Motor neuron (in vitro differentiated cells): ENCODE data around the gene UNC80. TPM values are rescaled to one million over a fixed set of nuclear protein-coding genes. Genes with fewer than 3 reads are reported as not detected.

Source experiments
- ATAC-seq, 8 experiments: fragments of 200-7000 bp; cut with Tn5 transposase; replicated peaks in 6 of 8; 2 replicates each; pipeline ENCODE4 v1.8.0; 2021; ENCODE audit warnings: mild to moderate bottlenecking in 8 of 8, moderate library complexity in 8 of 8
- H3K27ac ChIP-seq, 2 donors: fragments of 250-450 bp; sonication (Bioruptor Pico); 2 replicates each; pipeline ENCODE4 v1.9.0; 2021; ENCODE audit warnings: antibody characterized with exemption in 2 of 2, mild to moderate bottlenecking in 2 of 2, moderate library complexity in 1 of 2
- H3K4me1 ChIP-seq, 2 donors: fragments of 250-450 bp; sonication (Bioruptor Pico); replicated peaks in 1 of 2; 2 replicates each; pipeline ENCODE4 v1.6.1; 2021; ENCODE audit warnings: antibody characterized with exemption in 2 of 2, mild to moderate bottlenecking in 2 of 2, moderate library complexity in 1 of 2
- H3K4me3 ChIP-seq, 5 donors: fragments of 250-450 bp; sonication (Bioruptor Pico); 2 replicates each; pipeline ENCODE4 v1.9.0; 2021; ENCODE audit warnings: antibody characterized with exemption in 5 of 5, mild to moderate bottlenecking in 5 of 5, moderate library complexity in 4 of 5
- WGBS, 10 experiments: fragments of 450-650 bp; shearing (Covaris generic); methylation state at CpG; one replicate each; pipeline ENCODE4 v1.0.0; 2022; 5-methylcytosine and 5-hydroxymethylcytosine counted together
- in situ Hi-C, 9 experiments: fragments of 400-800 bp; cut with MboI; loops; one replicate each; pipeline ENCODE4 v1.15.0; 2021; ENCODE audit warnings: low sequenced_read_pairs in 9 of 9, low pct_unique_long_range_greater_than_20kb in 2 of 9; ENCODE audit not compliant: unreplicated experiment in 9 of 9
- total RNA-seq, 8 experiments: library from RNA; unstranded; fragments of 300-600 nt; gene quantifications; 2 replicates each; pipeline versions ENCODE4 v1.2.3 to v1.2.4, GENCODE V29; 2022

The UNC80 gene
- total RNA-seq, 8 experiments from 2014 or later = 0.05 to 13.3 (median 9.1) TPM; not detected in 1

DNA sequence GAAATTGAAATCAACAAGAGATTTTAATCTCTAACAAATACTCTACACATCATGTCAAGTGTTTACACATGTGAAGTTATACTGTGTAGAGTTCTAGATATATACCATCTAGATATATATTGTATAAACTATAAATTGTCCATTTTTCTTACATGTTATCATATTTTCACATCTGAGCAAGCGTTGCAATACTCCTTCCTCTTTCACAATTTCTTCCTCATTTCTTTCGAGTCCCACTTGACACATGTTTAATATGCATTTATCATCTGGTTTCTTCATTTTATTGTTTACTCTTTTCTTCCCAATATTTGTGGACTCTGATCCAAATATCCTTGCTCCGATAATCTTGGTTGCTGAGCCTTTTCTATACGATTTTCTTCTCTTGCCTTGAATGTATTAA is 50.2 kb downstream of the UNC80 start:
- Histone ChIP-seq H3K4me1 (peaks cover 4 to 8% of the 10 kb centered on the region in 2 donors), H3K27ac (no peak overlapping the region), H3K4me3 (no peak overlapping the region)
- no peak for ATAC-seq
- WGBS, 10 experiments = 0 to 100% (median 83%) methylated on average over 1 to 4 of the region's 4 CpGs
- in situ Hi-C loops = no loop called here

DNA sequence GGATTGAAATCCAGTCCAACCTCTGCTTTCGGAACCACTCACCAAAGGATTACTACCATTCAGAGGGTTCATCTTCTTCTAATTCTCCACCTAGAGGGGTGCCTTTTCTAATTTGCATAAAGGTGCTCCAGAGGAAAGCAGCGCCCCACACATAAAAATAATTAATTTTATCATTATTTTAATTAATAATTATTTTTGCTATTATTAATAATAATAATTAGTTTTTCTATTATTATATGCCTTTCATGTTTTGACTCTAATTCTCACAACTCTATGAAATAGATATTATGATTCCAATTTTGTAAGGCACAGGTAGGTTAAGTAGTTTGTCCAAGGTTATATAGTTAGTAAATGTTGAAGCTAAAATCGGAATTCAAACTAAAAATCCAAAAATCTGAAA is 51.9 kb downstream of the UNC80 start:
- in situ Hi-C loops = no loop called here
- no peak for ATAC-seq
- H3K27ac ChIP-seq = no peak overlapping the region
- 4 to 100% (median 92%) methylated on average over 1 to 3 of the region's 3 CpGs for WGBS, 10 experiments
- H3K4me1 ChIP-seq = no peaks in the 10 kb centered on the region
- no peak overlapping the region for H3K4me3 ChIP-seq

- ATAC-seq = no peak
- WGBS, 10 experiments = 0 to 100% (median 61%) methylated on average over 1 of the region's 1 CpG; no CpG with 5 or more reads in 6 of the 10 experiments
- H3K4me1 ChIP-seq = no peaks in the 10 kb centered on the region
- H3K4me3 ChIP-seq = no peak overlapping the region
- H3K27ac ChIP-seq = no peak overlapping the region
- in situ Hi-C loops = no loop called here
Measured at GRCh38 chr2:209824391-209824790, 52.8 kb downstream of the UNC80 start.

DNA sequence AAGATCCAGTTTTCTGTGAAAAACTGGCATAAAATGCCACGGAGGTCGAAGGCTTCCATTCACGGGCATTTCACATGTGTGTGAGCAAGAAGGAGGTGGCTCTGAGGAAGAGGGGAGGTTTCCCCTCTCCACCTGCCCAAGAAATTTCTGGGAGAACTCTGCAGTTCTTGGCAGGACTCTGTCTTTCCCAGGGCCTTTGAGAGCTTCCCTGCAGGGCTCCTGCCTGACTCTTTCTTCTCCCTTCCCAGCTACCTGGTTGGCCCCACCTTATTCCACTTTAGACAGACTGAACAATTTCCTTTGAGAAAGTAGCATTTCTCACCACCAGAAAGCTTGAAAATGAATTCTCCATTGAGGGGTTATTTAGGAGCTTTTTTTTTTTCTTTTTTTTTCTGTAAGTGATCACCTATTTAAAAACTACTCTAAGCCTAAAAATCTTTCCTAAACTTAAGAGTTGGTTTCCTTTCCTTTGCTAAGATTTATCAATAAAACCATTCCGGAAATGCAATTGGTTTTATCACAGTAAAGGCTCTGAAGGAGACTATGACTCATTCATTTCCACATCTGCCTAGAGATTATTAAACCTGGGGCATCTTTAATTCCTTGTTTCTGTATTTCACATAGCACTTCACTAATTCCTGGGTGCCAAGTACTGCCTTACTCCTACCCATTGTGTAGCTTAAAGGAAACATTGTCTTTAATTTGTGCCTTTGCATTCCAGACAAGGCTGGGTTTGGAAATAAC is 59.3 kb downstream of the UNC80 start:
- Histone ChIP-seq H3K27ac (no peak overlapping the region), H3K4me1 (no peaks in the 10 kb centered on the region), H3K4me3 (no peak overlapping the region)
- ATAC-seq = no peak
- WGBS, 10 experiments = 0 to 100% (median 93%) methylated on average over 1 to 4 of the region's 4 CpGs; no CpG with 5 or more reads in 1 of the 10 experiments
- in situ Hi-C loops = no loop called here

GRCh38 chr2:209834767-209835166 is 63.1 kb downstream of the UNC80 start:
- in situ Hi-C loops = no loop called here
- no peak for ATAC-seq
- Histone ChIP-seq H3K4me3 (no peak overlapping the region), H3K4me1 (no peaks in the 10 kb centered on the region), H3K27ac (no peak overlapping the region)
- WGBS, 10 experiments = 0 to 100% (median 83%) methylated on average over 1 to 5 of the region's 5 CpGs; no CpG with 5 or more reads in 1 of the 10 experiments

DNA sequence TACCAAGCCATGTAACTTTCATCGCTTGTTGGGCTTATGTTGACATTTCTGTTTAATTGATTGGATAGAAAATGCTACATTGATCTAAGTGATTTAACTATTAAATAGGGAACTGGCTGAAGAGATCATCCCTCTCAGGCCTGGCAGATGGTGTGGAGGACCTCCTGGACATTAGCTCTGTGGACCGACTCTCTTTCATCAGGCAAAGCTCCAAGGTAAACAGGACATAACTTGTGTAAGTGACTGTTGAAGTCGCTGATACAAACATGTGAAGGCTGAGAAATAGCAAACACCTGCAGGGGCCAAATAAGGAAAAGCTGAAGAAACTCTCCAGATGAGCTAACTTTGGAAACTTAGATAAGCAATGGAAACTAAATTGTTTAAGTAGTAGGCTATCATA is 68.8 kb downstream of the UNC80 start:
- Histone ChIP-seq H3K4me3 (no peak overlapping the region), H3K4me1 (no peaks in the 10 kb centered on the region), H3K27ac (no peak overlapping the region)
- ATAC-seq = no peak
- 0 to 100% (median 82%) methylated on average over 1 to 3 of the region's 3 CpGs for whole genome bisulfite sequencing, 10 experiments
- in situ Hi-C loops = no loop called here

- WGBS, 10 experiments = 36 to 100% (median 91%) methylated on average over 2 of the region's 2 CpGs
- no peak for ATAC-seq
- in situ Hi-C loops = no loop called here
- H3K4me3 ChIP-seq = no peak overlapping the region
- no peak overlapping the region for H3K27ac ChIP-seq
- H3K4me1 ChIP-seq = no peaks in the 10 kb centered on the region
Measured at GRCh38 chr2:209845666-209846065, 74.0 kb downstream of the UNC80 start.

DNA sequence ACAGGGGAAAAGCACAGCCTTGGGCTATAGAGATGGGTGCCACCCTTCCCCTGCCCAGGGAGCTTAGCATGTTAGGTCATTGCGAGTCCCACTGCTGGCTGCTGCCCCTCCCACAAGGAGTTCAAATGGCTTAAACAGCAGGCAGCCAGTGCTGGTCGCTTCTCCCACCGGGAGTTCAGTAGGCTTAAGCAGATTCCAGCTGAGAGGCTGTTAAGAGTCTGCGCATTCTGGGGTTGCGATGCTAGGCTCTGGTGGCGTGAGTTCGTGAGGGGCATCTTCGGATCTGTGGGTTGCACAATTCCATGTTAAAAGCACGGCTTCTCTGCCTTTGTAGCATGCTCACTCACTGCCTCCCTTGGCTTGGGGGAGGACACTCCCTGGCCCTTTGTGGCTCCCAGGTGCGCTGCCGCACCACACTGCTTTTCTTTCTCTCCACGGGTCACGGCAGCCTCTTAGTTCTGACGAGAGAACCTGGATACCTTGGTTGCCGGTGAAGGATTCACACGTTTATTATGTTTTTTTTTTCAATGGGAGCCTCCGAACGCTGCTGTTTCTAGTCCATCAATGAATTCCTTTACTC is 93.2 kb downstream of the UNC80 start:
- Histone ChIP-seq H3K27ac (no peak overlapping the region), H3K4me1 (no peaks in the 10 kb centered on the region), H3K4me3 (no peak overlapping the region)
- no peak for ATAC-seq
- in situ Hi-C loops = no loop called here
- 51 to 98% (median 92%) methylated on average over 2 to 9 of the region's 18 CpGs; no CpG with 5 or more reads in 3 of the 10 experiments for WGBS, 10 experiments

GRCh38 chr2:209868271-209868994 is 96.8 kb downstream of the UNC80 start:
- Histone ChIP-seq H3K4me3 (no peak overlapping the region), H3K27ac (no peak overlapping the region), H3K4me1 (no peaks in the 10 kb centered on the region)
- WGBS, 10 experiments = 9 to 95% (median 89%) methylated on average over 1 to 6 of the region's 6 CpGs
- in situ Hi-C loops = no loop called here
- ATAC-seq = no peak

GRCh38 chr2:209870067-209870466 is 98.4 kb downstream of the UNC80 start:
- H3K4me3 ChIP-seq = no peak overlapping the region
- H3K4me1 ChIP-seq = no peaks in the 10 kb centered on the region
- WGBS, 10 experiments = 0 to 100% (median 50%) methylated on average over 1 to 2 of the region's 2 CpGs; no CpG with 5 or more reads in 1 of the 10 experiments
- no peak for ATAC-seq
- H3K27ac ChIP-seq = no peak overlapping the region
- in situ Hi-C loops = no loop called here

GRCh38 chr2:209872675-209873074 is 101.0 kb downstream of the UNC80 start:
- 0 to 80% (median 39%) methylated on average over 1 to 8 of the region's 9 CpGs; no CpG with 5 or more reads in 1 of the 10 experiments for WGBS, 10 experiments
- peak in 5 of 8 experiments; percentile 44 to 99 (median 90) for ATAC-seq
- Histone ChIP-seq H3K4me3 (no peak overlapping the region), H3K27ac (no peak overlapping the region), H3K4me1 (peaks cover 0 to 2% of the 10 kb centered on the region in 2 donors)
- in situ Hi-C loops = no loop called here

- WGBS, 10 experiments = 0 to 83% (median 39%) methylated on average over 1 of the region's 1 CpG; no CpG with 5 or more reads in 4 of the 10 experiments
- Histone ChIP-seq H3K27ac (no peak overlapping the region), H3K4me1 (peaks cover 0 to 2% of the 10 kb centered on the region in 2 donors), H3K4me3 (no peak overlapping the region)
- ATAC-seq = no peak
- in situ Hi-C loops = no loop called here
Measured at GRCh38 chr2:209875270-209875669, 103.6 kb downstream of the UNC80 start.

GRCh38 chr2:209876211-209876610 is 104.6 kb downstream of the UNC80 start:
- Histone ChIP-seq H3K4me3 (no peak overlapping the region), H3K4me1 (peaks cover 0 to 2% of the 10 kb centered on the region in 2 donors), H3K27ac (no peak overlapping the region)
- in situ Hi-C loops = no loop called here
- 0 to 100% (median 75%) methylated on average over 1 of the region's 1 CpG; no CpG with 5 or more reads in 3 of the 10 experiments for WGBS, 10 experiments
- peak in 1 of 8 experiments; percentile 8 for ATAC-seq
